HG02571 (cell line): ENCODE data around the gene DLG4.
"Not testable (repeated sequence)": the region's sequence is repeated elsewhere in the genome, so short reads cannot be mapped to it uniquely, and the experiment has no call there.

Experiments
- ATAC-seq: cut with Tn5 transposase; IDR thresholded peaks from one replicate; pipeline ENCODE4 v1.9.1; 2021; ENCODE audit warnings: mild to moderate bottlenecking, moderate library complexity; ENCODE audit not compliant: unreplicated experiment

DLG4 gene

DNA sequence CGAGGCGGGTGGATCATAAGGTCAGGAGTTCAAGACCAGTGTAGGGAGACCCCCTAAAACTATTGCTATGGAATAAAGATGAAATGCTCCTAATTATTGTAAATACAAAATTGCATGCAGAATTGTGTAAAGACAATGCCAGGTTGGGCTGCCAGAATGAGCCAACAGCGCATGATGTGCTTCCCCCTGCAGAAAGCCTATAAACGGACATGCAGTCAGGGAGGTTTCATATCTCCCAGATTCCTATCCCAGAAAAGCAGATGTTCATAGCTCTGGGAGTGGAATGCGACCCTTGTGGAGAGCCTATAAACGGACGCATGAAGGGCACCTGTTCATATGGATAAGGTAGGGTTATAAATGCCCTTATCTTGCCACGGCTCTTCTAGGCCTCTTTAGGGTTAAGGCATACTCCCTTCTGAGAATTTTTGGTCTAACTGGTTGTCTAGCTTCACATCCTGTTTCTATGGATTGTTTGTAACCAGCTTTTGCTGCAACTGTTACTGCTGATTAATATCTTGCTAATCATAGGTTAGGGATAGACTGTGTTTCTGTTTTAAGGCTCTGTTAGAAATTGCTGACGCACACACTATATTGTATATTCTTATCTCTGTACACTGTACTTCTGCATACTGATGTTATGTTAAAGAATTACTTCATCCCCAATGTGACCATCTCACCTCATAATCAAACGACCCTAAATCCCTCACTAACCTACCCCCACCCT is 50.6 kb downstream of the DLG4 start:
- not testable (repeated sequence) for ATAC-seq

DNA sequence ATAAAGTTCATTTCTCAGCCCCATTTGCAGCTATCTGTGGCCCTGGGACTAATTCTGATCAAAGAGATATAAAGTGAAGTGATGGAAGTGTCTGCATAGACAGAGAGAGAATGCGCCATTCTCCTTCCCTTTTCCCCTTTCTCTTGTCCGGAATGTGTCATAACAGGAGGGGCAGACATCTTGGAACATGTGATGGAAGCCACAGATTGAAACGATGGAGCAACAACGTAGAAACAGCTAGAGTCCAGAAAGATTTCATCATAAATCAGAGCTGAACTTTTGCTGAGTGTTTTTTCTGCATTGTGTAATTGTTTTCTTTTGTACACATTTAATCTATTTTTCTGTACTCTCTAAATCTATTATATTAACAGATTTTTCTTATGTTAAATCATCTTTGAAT is 51.8 kb downstream of the DLG4 start:
- ATAC-seq, result no peak

- no peak for ATAC-seq
Measured at GRCh38 chr17:7166873-7167272, 52.8 kb downstream of the DLG4 start.

- ATAC-seq, result not testable (repeated sequence)
Measured at GRCh38 chr17:7159571-7159970, 60.1 kb downstream of the DLG4 start.

DNA sequence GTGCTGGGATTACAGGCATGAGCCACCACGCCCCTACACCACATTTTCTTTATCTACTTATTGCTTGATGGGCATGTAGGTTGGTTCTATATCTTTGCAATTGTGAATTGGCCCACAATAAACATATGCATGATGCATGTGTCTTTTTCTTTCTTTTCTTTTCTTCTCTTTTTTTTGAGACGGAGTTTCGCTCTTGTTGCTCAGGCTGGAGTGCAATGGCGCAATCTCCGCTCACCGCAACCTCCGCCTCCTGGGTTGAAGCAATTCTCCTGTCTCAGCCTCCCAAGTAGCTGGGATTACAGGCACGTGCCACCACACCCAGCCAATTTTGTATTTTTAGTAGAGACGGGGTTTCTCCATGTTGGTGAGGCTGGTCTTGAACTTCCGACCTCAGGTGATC is 61.2 kb downstream of the DLG4 start:
- not testable (repeated sequence) for ATAC-seq

GRCh38 chr17:7156342-7156940 is 63.2 kb downstream of the DLG4 start:
- ATAC-seq, result no peak

DNA sequence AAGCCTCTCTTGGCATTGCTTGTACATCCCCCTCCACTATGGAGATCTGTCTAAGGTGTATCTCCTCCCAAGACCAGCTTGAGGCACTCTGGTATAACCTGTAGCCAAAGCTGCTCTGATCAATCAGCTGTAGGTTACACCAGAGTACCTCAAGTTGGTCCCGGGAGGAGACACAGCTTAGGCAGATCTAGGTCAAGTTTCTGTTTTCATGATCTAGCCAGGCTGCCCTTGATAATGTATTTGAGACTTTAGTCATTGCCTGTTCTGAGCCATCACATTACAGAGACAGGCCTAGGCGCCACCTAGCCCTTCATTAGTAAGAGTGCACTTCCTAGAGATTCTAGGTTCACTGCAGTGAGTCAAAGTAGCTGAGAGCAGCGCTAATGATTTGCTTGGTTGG is 71.9 kb downstream of the DLG4 start:
- no peak for ATAC-seq

GRCh38 chr17:7146115-7146514 is 73.5 kb downstream of the DLG4 start:
- no peak for ATAC-seq

GRCh38 chr17:7144213-7144612 is 75.4 kb downstream of the DLG4 start:
- ATAC-seq, result no peak

- no peak for ATAC-seq
Measured at GRCh38 chr17:7141824-7142223, 77.8 kb downstream of the DLG4 start.

DNA sequence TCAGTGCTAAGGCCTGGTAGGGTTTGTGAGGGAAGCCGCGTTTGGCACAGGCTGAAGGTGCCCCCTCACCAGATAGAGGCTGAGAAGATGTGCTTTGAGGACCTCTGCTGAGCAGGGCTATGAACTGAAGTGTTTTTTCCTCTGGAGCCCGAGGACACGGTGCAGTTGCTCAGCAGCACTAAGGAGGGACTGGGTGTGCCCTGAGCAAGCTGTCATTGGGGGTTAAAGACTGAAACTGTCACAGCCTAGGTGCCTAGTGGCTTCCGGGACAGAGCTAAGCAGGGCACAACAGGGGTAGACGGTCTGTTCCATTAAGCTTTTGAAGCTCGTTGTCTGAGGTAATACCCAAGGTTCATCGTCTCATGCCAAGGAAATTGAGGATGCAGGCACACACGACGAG is 80.2 kb downstream of the DLG4 start:
- no peak for ATAC-seq

- ATAC-seq, result no peak
Measured at GRCh38 chr17:7138800-7139381, 80.7 kb downstream of the DLG4 start.

GRCh38 chr17:7137171-7137943 is 82.3 kb downstream of the DLG4 start:
- no peak for ATAC-seq
